IPS-20b (cell line): Measurements from ENCODE around the gene TMSB4X.
"Not testable (repeated sequence)": the region's sequence is repeated elsewhere in the genome, so short reads cannot be mapped to it uniquely, and the experiment has no call there.

Source experiments
- H3K27ac ChIP-seq: one replicate; pipeline ENCODE4 v1.5.1; 2013; ENCODE audit warnings: low read length
- H3K27me3 ChIP-seq: 2 replicates; pipeline ENCODE4 v1.6.1; 2013; ENCODE audit warnings: mild to moderate bottlenecking, low read length, inconsistent platforms; ENCODE audit not compliant: insufficient read depth
- H3K36me3 ChIP-seq: 2 replicates; pipeline ENCODE4 v1.6.1; 2013; ENCODE audit warnings: low read depth, mild to moderate bottlenecking, inconsistent platforms, low read length, moderate library complexity; ENCODE audit not compliant: insufficient read depth
- H3K4me1 ChIP-seq: 2 replicates; pipeline ENCODE4 v1.6.1; 2013; ENCODE audit warnings: mild to moderate bottlenecking, control low read depth, inconsistent platforms, low read length, moderate library complexity; ENCODE audit not compliant: insufficient read depth
- H3K4me3 ChIP-seq: 2 replicates; pipeline ENCODE4 v1.5.1; 2013; ENCODE audit warnings: mild to moderate bottlenecking, low read length, inconsistent platforms
- H3K9ac ChIP-seq: 2 replicates; pipeline ENCODE4 v1.6.1; 2013; ENCODE audit warnings: low read depth, mild to moderate bottlenecking, inconsistent platforms, low read length, moderate library complexity
- H3K9me3 ChIP-seq: 2 replicates; pipeline ENCODE4 v1.6.1; 2013; ENCODE audit warnings: mild to moderate bottlenecking, low read depth, low read length, inconsistent platforms; ENCODE audit not compliant: insufficient read depth

TMSB4X gene

GRCh38 chrX:12971282-12972003 lies 3.5 kb upstream of the TMSB4X start:
- Histone ChIP-seq H3K36me3 (peaks cover 10% of the 10 kb centered on the region; the same call in 1 of the 2 replicates), H3K9me3 (no peaks in the 10 kb centered on the region), H3K9ac (peak overlapping the region; percentile 58; the same call in 1 of the 2 replicates), H3K27me3 (no peaks in the 10 kb centered on the region), H3K4me1 (peaks cover 4% of the 10 kb centered on the region; the same call in 1 of the 2 replicates), H3K4me3 (no peak overlapping the region), H3K27ac (no peak overlapping the region)

GRCh38 chrX:12972243-12972642 lies 2.7 kb upstream of the TMSB4X start:
- Histone ChIP-seq H3K4me1 (peaks cover 4% of the 10 kb centered on the region; the same call in 1 of the 2 replicates), H3K27me3 (no peaks in the 10 kb centered on the region), H3K9ac (no peak overlapping the region), H3K4me3 (no peak overlapping the region), H3K27ac (no peak overlapping the region), H3K9me3 (no peaks in the 10 kb centered on the region), H3K36me3 (peaks cover 18% of the 10 kb centered on the region)

- Histone ChIP-seq H3K36me3 (peaks cover 24% of the 10 kb centered on the region), H3K27ac (no peak overlapping the region), H3K27me3 (no peaks in the 10 kb centered on the region), H3K4me3 (no peak overlapping the region), H3K9ac (no peak overlapping the region), H3K9me3 (no peaks in the 10 kb centered on the region), H3K4me1 (peaks cover 4% of the 10 kb centered on the region; the same call in 1 of the 2 replicates)
Observed at GRCh38 chrX:12972878-12973560, 1.9 kb upstream of the TMSB4X start.

- peaks cover 24% of the 10 kb centered on the region for H3K36me3 ChIP-seq
- peak overlapping the region; percentile 81; the same call in 1 of the 2 replicates for H3K9ac ChIP-seq
- H3K4me3 ChIP-seq, result peak overlapping the region; percentile 97; the same call in 1 of the 2 replicates
- no peaks in the 10 kb centered on the region for H3K9me3 ChIP-seq
- no peaks in the 10 kb centered on the region for H3K27me3 ChIP-seq
- no peak overlapping the region for H3K27ac ChIP-seq
- peaks cover 4% of the 10 kb centered on the region; the same call in 1 of the 2 replicates for H3K4me1 ChIP-seq
Observed at GRCh38 chrX:12973561-12974304, 1.2 kb upstream of the TMSB4X start.

- Histone ChIP-seq H3K9me3 (no peaks in the 10 kb centered on the region), H3K4me3 (peak overlapping the region; percentile 97), H3K4me1 (peaks cover 7% of the 10 kb centered on the region; the same call in 1 of the 2 replicates)
Observed at GRCh38 chrX:12974305-12974795, 560 bp upstream of the TMSB4X start.

GRCh38 chrX:12975670-12975965 lies 708 bp downstream of the TMSB4X start:
- peaks cover 24% of the 10 kb centered on the region for H3K36me3 ChIP-seq
- no peaks in the 10 kb centered on the region for H3K27me3 ChIP-seq
- H3K4me1 ChIP-seq, result peaks cover 9% of the 10 kb centered on the region; the same call in 1 of the 2 replicates
- H3K9me3 ChIP-seq, result no peaks in the 10 kb centered on the region
- peak overlapping the region; percentile 97 for H3K4me3 ChIP-seq
- H3K27ac ChIP-seq, result peak overlapping the region; percentile 98
- H3K9ac ChIP-seq, result peak overlapping the region; percentile 100

More at GRCh38 chrX:12974305-12974795, 560 bp upstream of the TMSB4X start:
- no peaks in the 10 kb centered on the region for H3K27me3 ChIP-seq
- peaks cover 24% of the 10 kb centered on the region for H3K36me3 ChIP-seq
- H3K27ac ChIP-seq, result peak overlapping the region; percentile 83
- H3K9ac ChIP-seq, result peak overlapping the region; percentile 81

- Histone ChIP-seq H3K27ac (peak overlapping the region; percentile 98), H3K9me3 (no peaks in the 10 kb centered on the region), H3K27me3 (no peaks in the 10 kb centered on the region), H3K36me3 (peaks cover 24% of the 10 kb centered on the region), H3K4me1 (peaks cover 8% of the 10 kb centered on the region; the same call in 1 of the 2 replicates), H3K4me3 (peak overlapping the region; percentile 97), H3K9ac (peak overlapping the region; percentile 100)
Observed at GRCh38 chrX:12975991-12976558, 1.2 kb downstream of the TMSB4X start.

- not testable (repeated sequence) for H3K27me3 ChIP-seq, H3K4me1 ChIP-seq
Observed at GRCh38 chrX:12976819-12977732, 2.2 kb downstream of the TMSB4X start.

GRCh38 chrX:12977761-12978204 lies 2.9 kb downstream of the TMSB4X start:
- Histone ChIP-seq H3K9ac (peak overlapping the region; percentile 100), H3K4me3 (peak overlapping the region; percentile 97), H3K4me1 (peaks cover 5% of the 10 kb centered on the region; the same call in 1 of the 2 replicates), H3K36me3 (peaks cover 24% of the 10 kb centered on the region), H3K27me3 (no peaks in the 10 kb centered on the region), H3K27ac (no peak overlapping the region), H3K9me3 (no peaks in the 10 kb centered on the region)

More at GRCh38 chrX:12976819-12977732, 2.2 kb downstream of the TMSB4X start:
- H3K9ac ChIP-seq, result peak overlapping the region; percentile 100
- H3K9me3 ChIP-seq, H3K27ac ChIP-seq: not testable (repeated sequence)
- peaks cover 24% of the 10 kb centered on the region for H3K36me3 ChIP-seq
- peak overlapping the region; percentile 97 for H3K4me3 ChIP-seq

GRCh38 chrX:12978205-12979025 lies 3.5 kb downstream of the TMSB4X start:
- H3K36me3 ChIP-seq, result peaks cover 24% of the 10 kb centered on the region
- peak overlapping the region; percentile 100 for H3K9ac ChIP-seq
- H3K27me3 ChIP-seq, result no peaks in the 10 kb centered on the region
- peak overlapping the region; percentile 30 for H3K27ac ChIP-seq
- peaks cover 5% of the 10 kb centered on the region; the same call in 1 of the 2 replicates for H3K4me1 ChIP-seq
- peak overlapping the region; percentile 97 for H3K4me3 ChIP-seq
- no peaks in the 10 kb centered on the region for H3K9me3 ChIP-seq
